ENCODE data around the gene CASP12.

CASP12 gene

DNA sequence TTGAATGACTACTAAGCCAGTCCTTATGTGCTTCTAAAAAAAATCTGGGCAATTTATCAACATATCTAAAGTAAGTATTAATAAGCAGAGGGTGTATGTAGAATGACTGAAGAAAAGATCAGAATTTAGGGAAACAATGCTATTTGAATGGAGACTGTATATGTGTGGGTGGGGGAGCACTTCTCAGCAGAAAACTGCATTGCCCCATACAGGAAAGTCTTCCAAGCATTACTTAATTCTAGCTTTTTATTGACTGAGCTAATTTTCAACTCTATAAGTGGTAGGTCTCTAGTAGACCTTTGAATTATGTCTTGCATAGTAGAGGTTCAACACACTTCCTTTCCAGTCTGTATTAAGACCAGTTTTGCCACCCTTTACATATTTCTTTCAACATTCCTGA, 41.7 kb downstream of the CASP12 start:
- no peak for DNase-seq (ENCODE audit: low spot score)
- TF ChIP-seq, protein P1, sequence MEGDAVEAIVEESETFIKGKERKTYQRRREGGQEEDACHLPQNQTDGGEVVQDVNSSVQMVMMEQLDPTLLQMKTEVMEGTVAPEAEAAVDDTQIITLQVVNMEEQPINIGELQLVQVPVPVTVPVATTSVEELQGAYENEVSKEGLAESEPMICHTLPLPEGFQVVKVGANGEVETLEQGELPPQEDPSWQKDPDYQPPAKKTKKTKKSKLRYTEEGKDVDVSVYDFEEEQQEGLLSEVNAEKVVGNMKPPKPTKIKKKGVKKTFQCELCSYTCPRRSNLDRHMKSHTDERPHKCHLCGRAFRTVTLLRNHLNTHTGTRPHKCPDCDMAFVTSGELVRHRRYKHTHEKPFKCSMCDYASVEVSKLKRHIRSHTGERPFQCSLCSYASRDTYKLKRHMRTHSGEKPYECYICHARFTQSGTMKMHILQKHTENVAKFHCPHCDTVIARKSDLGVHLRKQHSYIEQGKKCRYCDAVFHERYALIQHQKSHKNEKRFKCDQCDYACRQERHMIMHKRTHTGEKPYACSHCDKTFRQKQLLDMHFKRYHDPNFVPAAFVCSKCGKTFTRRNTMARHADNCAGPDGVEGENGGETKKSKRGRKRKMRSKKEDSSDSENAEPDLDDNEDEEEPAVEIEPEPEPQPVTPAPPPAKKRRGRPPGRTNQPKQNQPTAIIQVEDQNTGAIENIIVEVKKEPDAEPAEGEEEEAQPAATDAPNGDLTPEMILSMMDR (IDR thresholded peaks at IDR 0.05; ENCODE audit: borderline replicate concordance, control extremely low read depth, extremely low read depth, insufficient read depth, missing control alignments): no peak

DNA sequence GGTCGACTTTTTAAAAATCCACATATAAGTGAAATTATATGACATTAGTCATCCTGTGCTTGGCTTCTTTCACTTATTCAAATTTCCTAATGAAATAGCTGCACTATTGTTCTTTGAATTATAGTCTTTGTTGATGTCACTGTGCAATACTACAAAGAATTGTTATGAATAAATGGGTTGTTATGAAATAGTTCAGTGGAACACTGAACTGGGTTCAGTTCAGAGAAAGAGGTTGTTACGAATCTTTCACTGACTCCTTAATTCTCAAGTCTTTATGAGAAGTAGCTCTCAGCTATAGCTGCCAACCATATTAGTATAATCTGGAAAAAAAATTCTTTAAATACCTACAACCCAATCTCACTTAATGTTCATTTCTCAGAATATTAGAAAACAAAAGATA, 42.3 kb downstream of the CASP12 start:
- TF ChIP-seq, protein P1 (IDR thresholded peaks at IDR 0.05; ENCODE audit: borderline replicate concordance, control extremely low read depth, extremely low read depth, insufficient read depth, missing control alignments): no peak
- DNase-seq (ENCODE audit: low spot score): no peak
- in situ Hi-C loops (cut with MboI; ENCODE audit: low sequenced_read_pairs, unreplicated experiment): no loop called here

More for the DNA sequence above, 41.7 kb downstream of the CASP12 start:
- in situ Hi-C loops (cut with MboI; ENCODE audit: low sequenced_read_pairs, unreplicated experiment): no loop called here

DNA sequence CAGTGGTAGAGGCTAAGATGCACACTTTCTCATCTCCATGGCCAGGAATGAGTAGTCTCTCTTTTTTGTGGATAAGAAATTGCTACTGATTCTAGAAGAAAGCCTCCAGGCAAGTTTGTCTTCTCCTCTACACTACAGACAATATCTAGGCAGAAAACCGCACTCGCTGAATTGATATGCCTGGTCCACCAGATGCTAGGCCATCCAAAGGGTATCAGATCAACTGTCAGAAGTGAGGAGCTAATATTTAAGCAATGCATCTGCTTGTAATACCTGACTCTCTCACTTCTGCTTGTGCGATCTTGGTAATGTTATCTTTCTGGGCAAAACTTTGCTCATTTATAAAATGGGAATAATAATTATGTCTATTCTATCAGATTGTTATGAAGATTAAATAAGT, 45.0 kb downstream of the CASP12 start:
- in situ Hi-C loops (cut with MboI; ENCODE audit: low sequenced_read_pairs, unreplicated experiment): no loop called here
- no peak for DNase-seq (ENCODE audit: low spot score)
- TF ChIP-seq, protein P1 (IDR thresholded peaks at IDR 0.05; ENCODE audit: borderline replicate concordance, control extremely low read depth, extremely low read depth, insufficient read depth, missing control alignments): no peak

DNA sequence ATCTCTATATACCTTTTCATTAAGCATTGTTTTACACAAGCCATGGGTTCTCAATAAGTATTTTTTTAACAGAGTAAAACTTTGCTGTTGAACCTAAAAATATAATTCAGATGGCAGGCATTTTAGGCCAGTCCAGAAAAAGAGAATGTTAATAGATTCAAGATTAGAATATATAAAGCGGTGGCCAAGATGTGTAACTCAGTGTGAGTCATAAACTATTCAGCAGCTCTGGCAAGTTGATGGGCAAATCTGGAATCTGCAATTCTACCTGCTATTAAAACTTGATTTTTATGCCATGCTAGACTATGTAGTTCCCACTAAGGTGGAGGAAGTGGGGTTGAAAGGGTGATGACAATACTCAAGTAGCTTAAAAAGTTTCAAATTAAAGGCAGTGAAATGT, 45.4 kb downstream of the CASP12 start:
- in situ Hi-C loops (cut with MboI; ENCODE audit: low sequenced_read_pairs, unreplicated experiment): no loop called here
- no peak for DNase-seq (ENCODE audit: low spot score)
- TF ChIP-seq, protein P1 (IDR thresholded peaks at IDR 0.05; ENCODE audit: borderline replicate concordance, control extremely low read depth, extremely low read depth, insufficient read depth, missing control alignments): no peak

DNA sequence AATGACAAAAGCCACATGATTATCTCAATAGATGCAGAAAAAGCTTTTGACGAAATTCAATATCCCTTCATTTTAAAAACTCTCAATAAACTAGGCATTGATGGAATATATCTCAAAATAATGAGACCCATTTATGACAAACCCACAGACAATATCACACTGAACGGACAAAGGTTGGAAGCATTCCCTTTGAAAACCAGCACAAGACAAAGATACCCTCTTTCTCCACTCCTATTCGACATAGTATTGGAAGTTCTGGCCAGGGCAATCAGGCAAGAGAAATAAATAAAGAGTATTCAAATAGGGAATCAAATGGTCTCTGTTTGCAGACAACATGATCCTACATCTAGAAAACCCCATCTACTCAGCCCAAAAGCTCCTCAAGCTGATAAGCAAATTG, 52.0 kb downstream of the CASP12 start:
- no peak for DNase-seq (ENCODE audit: low spot score)
- TF ChIP-seq, protein P1 (IDR thresholded peaks at IDR 0.05; ENCODE audit: borderline replicate concordance, control extremely low read depth, extremely low read depth, insufficient read depth, missing control alignments): no peak
- in situ Hi-C loops (cut with MboI; ENCODE audit: low sequenced_read_pairs, unreplicated experiment): no loop called here

DNA sequence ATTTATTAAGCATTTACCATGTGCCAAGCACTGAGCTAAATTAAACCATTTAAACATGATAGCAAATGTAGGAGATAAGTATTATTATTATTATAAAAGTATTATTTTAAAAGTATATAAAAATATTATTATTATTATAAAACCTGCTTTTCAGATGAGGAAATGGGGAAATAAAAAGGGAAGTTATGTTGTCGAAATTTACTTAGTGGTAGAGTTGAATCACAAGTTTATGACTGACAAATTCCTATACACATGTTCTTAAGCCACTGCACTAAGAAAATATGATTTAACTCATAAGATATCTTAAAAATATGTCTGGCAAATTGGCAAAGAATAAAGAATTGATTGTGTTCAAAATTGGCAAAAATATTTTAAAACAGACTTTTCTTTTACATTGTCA, 53.8 kb downstream of the CASP12 start:
- DNase-seq (ENCODE audit: low spot score): no peak
- TF ChIP-seq, protein P1 (IDR thresholded peaks at IDR 0.05; ENCODE audit: borderline replicate concordance, control extremely low read depth, extremely low read depth, insufficient read depth, missing control alignments): no peak
- in situ Hi-C loops (cut with MboI; ENCODE audit: low sequenced_read_pairs, unreplicated experiment): no loop called here

Measured in GM13976 (cell line).